GM12801 (cell line): ENCODE measurements around the gene ILF3.

Experiments used
- TF ChIP-seq, protein P1 (sequence below): IDR thresholded peaks from one replicate; pipeline ENCODE4 v1.5.1; 2011; ENCODE audit warnings: control low read depth; ENCODE audit not compliant: insufficient read length; ENCODE audit errors: extremely low read depth

Gene ILF3

DNA sequence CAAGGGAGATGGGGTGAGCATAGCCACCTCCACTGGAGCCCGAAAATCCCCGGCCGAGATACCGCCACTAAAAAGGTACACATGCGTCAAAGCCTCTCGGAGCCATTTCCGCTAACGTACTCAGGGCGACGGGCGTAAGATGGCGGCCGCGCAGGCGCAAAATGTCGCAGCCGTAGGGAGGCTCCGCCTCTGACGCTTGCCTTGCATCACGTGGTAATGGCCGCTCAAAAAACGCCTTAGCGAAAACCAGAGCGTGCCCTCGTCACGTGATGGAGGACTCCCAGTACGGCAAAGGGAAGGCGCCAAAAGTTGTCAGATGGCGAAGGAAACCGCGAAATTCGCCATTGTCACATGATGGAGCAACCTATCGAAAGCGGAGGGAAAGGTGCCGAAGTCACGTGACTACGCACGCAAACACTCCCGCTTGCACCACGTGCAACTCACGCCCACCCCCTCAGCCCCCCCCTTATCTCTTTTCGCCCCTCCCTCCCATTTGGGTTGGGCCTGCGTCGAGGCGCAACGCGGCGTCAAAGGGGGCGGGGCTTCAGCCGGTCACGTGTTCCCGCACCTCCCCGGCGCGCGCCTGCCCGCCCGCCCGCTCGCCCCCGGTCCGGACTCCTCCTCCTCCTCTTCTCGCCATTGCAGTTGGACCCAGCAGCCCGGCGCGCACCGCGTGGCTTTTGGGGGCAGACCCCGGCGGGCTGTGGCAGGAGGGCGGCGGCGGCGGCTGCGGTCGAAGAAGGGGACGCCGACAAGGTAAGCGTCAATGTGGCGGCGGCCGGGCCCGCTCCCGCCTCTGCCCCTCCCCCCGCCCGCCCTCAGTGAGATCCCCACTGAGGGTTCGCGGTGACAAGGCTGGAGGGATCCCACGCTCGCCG lies at the start of gene ILF3:
Gene ILF3, plus strand, starts transcription at position 615 of the 878 bp plus-strand sequence. CDS start 16,260 bp downstream, outside the sequence.
- TF ChIP-seq, protein P1, sequence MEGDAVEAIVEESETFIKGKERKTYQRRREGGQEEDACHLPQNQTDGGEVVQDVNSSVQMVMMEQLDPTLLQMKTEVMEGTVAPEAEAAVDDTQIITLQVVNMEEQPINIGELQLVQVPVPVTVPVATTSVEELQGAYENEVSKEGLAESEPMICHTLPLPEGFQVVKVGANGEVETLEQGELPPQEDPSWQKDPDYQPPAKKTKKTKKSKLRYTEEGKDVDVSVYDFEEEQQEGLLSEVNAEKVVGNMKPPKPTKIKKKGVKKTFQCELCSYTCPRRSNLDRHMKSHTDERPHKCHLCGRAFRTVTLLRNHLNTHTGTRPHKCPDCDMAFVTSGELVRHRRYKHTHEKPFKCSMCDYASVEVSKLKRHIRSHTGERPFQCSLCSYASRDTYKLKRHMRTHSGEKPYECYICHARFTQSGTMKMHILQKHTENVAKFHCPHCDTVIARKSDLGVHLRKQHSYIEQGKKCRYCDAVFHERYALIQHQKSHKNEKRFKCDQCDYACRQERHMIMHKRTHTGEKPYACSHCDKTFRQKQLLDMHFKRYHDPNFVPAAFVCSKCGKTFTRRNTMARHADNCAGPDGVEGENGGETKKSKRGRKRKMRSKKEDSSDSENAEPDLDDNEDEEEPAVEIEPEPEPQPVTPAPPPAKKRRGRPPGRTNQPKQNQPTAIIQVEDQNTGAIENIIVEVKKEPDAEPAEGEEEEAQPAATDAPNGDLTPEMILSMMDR: no peak

DNA sequence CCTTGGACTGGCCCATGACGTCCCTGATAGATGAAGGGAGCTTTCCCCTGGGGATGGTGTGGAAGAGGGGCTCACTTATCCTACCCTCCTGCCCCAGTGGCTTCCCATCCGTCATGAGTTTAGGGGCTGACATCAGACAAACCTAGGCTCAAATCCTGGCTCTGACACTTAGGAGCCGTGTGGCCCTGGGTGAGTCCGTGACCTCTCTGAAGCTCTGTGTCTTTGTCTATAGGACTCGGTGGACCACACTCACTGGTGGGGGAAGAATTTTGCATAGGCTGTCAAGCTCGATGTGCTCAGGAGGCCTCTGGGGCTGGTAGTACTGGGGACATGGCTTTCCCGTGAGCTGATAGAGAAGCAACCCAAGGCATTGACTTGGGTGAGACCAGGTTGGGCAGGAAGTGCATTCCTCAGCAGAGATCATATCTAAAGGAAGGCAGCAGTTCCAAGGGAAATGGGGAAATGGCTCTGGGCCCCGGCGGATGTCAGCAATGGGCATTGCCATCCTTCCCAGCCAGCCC lies 49.6 kb upstream of the ILF3 start:
- TF ChIP-seq, protein P1: no peak

DNA sequence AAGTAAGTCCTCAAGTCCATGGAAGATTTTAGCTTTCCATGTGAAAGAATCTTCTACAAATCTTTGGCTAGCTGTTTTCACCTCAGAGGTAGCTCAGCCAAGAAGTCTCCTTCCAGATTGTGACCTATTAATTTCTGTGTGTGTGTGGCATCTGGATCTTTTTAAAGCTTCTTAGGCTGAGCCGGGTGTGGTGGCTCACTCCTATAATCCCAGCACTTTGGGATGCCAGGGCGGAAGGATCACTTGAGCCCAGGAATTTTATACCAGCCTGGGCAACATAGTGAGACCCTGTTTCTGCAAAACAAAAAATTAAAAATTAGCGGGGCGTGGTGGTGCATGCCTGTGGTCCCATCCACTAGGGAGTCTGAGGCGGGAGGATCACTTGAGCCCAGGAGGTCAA lies 42.2 kb upstream of the ILF3 start:
- TF ChIP-seq, protein P1: no peak

GRCh38 chr19:10612499-10613119 lies 41.5 kb upstream of the ILF3 start:
- TF ChIP-seq, protein P1: no peak

GRCh38 chr19:10615429-10616023 lies 38.6 kb upstream of the ILF3 start:
- TF ChIP-seq, protein P1: no peak

DNA sequence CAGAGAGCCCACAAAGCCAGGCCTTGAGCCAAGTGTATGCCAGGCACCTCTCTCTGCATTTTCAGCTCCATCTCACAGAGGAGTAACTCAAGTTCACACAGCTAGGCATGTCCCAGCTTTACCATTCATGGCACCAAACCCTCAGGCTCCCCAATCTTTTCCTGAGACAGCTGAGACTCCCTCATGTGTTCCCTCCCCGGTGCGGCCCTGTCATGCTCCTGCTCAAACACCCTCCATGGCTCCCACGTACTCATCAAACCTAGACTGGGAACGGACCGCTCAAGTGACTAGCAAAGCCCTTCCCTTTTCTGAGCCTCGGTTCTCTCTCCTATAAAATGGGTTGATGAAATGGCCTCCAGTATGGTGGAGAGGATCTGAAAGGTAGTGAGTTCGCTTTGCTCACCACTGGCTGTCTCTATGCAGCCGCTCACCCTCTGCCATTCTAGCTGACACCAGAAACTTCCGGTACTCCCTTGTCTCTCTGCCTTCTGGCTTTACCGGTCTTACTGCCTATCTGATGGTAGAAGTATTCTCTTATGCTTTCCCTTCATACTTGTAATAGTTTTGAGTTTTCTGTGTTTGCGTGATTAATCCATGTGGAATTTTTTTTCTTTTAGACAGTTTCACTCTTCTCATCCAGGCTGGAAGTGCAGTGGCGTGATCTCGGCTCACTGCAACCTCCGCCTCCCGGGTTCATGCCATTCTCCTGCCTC lies 36.6 kb upstream of the ILF3 start:
- TF ChIP-seq, protein P1: no peak
